Uterus (tissue), 4 donors: ENCODE data around the gene TPO. TPM values are rescaled to one million over a fixed set of nuclear protein-coding genes. Genes with fewer than 3 reads are reported as not detected.

Experiments used
- DNase-seq, 2 donors: peaks; one replicate each; pipeline ENCODE4 v3.0.0-alpha.2; 2019 to 2020
- H3K27ac ChIP-seq, 2 donors: fragments of 200-600 bp; sonication (generic); 1 replicate in 1 of 2; 2 replicates in 1 of 2; pipeline ENCODE4 v1.5.1; 2016 to 2018
- H3K27me3 ChIP-seq, 2 donors: fragments of 200-600 bp; sonication (generic); one replicate each; pipeline ENCODE4 v1.5.1; 2018 to 2019; ENCODE audit warnings: control low read depth in 1 of 2
- H3K36me3 ChIP-seq, 2 donors: fragments of 200-600 bp; sonication (generic); one replicate each; pipeline ENCODE4 v1.5.1; 2019; ENCODE audit warnings: control low read depth in 1 of 2
- H3K4me1 ChIP-seq, 2 donors: fragments of 200-600 bp; sonication (generic); one replicate each; pipeline ENCODE4 v1.5.1; 2018 to 2019; ENCODE audit warnings: control low read depth in 1 of 2
- H3K4me3 ChIP-seq, 2 donors: fragments of 200-600 bp; sonication (generic); 1 replicate in 1 of 2; 2 replicates in 1 of 2; pipeline ENCODE4 v1.5.1; 2018 to 2019; ENCODE audit warnings: mild to moderate bottlenecking in 1 of 2
- H3K9me3 ChIP-seq, 2 donors: fragments of 200-600 bp; sonication (generic); one replicate each; pipeline ENCODE4 v1.5.1; 2019; ENCODE audit warnings: control low read depth in 1 of 2
- CTCF ChIP-seq, 4 experiments: fragments of 200-600 bp in 2 of 4; fragments of 450-650 bp in 2 of 4; sonication (generic) in 2 of 4; IDR thresholded peaks; one replicate each; pipeline ENCODE4 v1.5.1; 2016 to 2019; ENCODE audit warnings: antibody characterized with exemption in 4 of 4, mild to moderate bottlenecking in 2 of 4, moderate library complexity in 1 of 4
- POLR2A ChIP-seq, 2 donors: fragments of 450-650 bp; IDR thresholded peaks; one replicate each; pipeline ENCODE4 v1.6.1; 2016; ENCODE audit warnings: antibody characterized with exemption in 2 of 2, mild to moderate bottlenecking in 1 of 2, moderate library complexity in 1 of 2
- intact Hi-C: fragments of 100-400 bp; cut with DNase I; formaldehyde crosslinking; loops from one replicate; pipeline ENCODE4 v1.15.1; 2023; ENCODE audit warnings: low total_unique reads
- total RNA-seq, 4 donors: library from RNA; depleted of rRNA in 3 of 4; stranded (reverse); fragments of >200 nt in 3 of 4; gene quantifications; one replicate each; pipeline versions ENCODE4 v1.1.0 to v1.2.4, GENCODE V29; 2014 to 2023
- donor health status: DM: yes; HTN: yes; CAD: no.

Gene TPO
- total RNA-seq, 4 donors from 2014 or later = 4.4 TPM; not detected in 3

GRCh38 chr2:1584051-1584531 is 170.8 kb downstream of the TPO start:
- DNase-seq = no peak
- Histone ChIP-seq H3K36me3 (no peaks in the 10 kb centered on the region), H3K27me3 (no peaks in the 10 kb centered on the region), H3K4me1 (no peaks in the 10 kb centered on the region), H3K27ac (no peak overlapping the region), H3K4me3 (no peak overlapping the region), H3K9me3 (no peaks in the 10 kb centered on the region)
- no peak for TF ChIP-seq POLR2A (IDR thresholded peaks at IDR 0.05)
- no peak for TF ChIP-seq CTCF (IDR thresholded peaks at IDR 0.05)
- intact Hi-C loops = no loop called here

- intact Hi-C loops = no loop called here
- DNase-seq = no peak
- no peaks in the 10 kb centered on the region for H3K27me3 ChIP-seq
- no peaks in the 10 kb centered on the region for H3K4me1 ChIP-seq
- no peaks in the 10 kb centered on the region for H3K36me3 ChIP-seq
- no peak overlapping the region for H3K27ac ChIP-seq
- no peaks in the 10 kb centered on the region for H3K9me3 ChIP-seq
- TF ChIP-seq CTCF (IDR thresholded peaks at IDR 0.05) = no peak
- TF ChIP-seq POLR2A (IDR thresholded peaks at IDR 0.05) = no peak
- no peak overlapping the region for H3K4me3 ChIP-seq
Observed at GRCh38 chr2:1584691-1585485, 171.6 kb downstream of the TPO start.

- TF ChIP-seq POLR2A (IDR thresholded peaks at IDR 0.05) = no peak
Observed at GRCh38 chr2:1585635-1586034, 172.4 kb downstream of the TPO start.

GRCh38 chr2:1586251-1586922 is 173.1 kb downstream of the TPO start:
- H3K4me3 ChIP-seq = no peak overlapping the region
- H3K27ac ChIP-seq = no peak overlapping the region
- no peaks in the 10 kb centered on the region for H3K36me3 ChIP-seq
- intact Hi-C loops = no loop called here
- no peak for TF ChIP-seq CTCF (IDR thresholded peaks at IDR 0.05)
- H3K9me3 ChIP-seq = no peaks in the 10 kb centered on the region
- no peak for DNase-seq
- H3K27me3 ChIP-seq = no peaks in the 10 kb centered on the region
- H3K4me1 ChIP-seq = no peaks in the 10 kb centered on the region

More at GRCh38 chr2:1585635-1586034, 172.4 kb downstream of the TPO start:
- H3K27ac ChIP-seq = no peak overlapping the region
- no peaks in the 10 kb centered on the region for H3K27me3 ChIP-seq
- no peaks in the 10 kb centered on the region for H3K9me3 ChIP-seq
- no peaks in the 10 kb centered on the region for H3K36me3 ChIP-seq
- no peak for DNase-seq
- intact Hi-C loops = no loop called here
- no peaks in the 10 kb centered on the region for H3K4me1 ChIP-seq
- no peak overlapping the region for H3K4me3 ChIP-seq

GRCh38 chr2:1586923-1587840 is 173.9 kb downstream of the TPO start:
- Histone ChIP-seq H3K27me3 (no peaks in the 10 kb centered on the region), H3K4me3 (no peak overlapping the region), H3K9me3 (no peaks in the 10 kb centered on the region), H3K4me1 (no peaks in the 10 kb centered on the region), H3K36me3 (no peaks in the 10 kb centered on the region), H3K27ac (no peak overlapping the region)
- DNase-seq = no peak
- intact Hi-C loops = no loop called here
- TF ChIP-seq CTCF (IDR thresholded peaks at IDR 0.05) (no peak), POLR2A (IDR thresholded peaks at IDR 0.05) (no peak)
